ENCODE measurements around the gene TRIM54.
"Not testable (repeated sequence)": the region's sequence is repeated elsewhere in the genome, so short reads cannot be mapped to it uniquely, and the experiment has no call there.

TRIM54 gene

DNA sequence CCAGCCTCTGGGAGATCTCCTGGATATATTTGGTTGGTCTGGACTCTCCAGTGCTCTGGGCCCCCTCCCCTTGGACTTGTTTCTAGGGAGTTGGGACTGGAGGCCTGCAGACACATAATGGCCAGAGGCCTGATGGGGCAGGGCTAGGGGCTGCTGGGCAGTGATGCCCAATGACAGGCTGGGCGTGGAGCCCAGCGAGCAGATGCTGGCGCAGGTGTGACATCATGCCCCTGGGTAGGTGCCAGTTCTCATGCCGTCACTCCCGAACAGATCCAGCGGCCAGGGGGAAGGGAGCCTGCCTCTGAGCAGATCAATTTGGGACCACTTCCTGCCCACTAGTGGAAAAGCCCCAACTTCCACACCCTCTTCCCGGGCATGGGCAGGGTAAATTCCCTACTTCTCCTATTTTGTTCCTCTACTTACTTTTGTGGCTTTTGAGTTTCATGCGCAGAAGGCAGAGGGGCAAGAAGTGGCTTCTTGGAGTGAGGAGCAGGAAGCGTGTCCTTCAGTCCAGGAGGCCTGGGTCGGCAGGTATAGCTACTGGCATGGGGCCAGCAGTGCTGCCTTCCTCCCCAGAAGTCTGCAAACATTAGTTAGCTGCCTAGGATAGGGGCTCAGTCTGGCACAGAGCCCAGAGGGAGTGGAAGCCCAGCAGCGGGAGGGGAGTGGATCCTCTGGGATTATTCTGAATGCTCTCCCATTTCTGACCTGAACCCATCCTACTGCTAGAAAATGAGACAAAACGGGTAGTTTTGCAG lies 34.6 kb downstream of the TRIM54 start:
- peak; percentile 51 for DNase-seq

DNA sequence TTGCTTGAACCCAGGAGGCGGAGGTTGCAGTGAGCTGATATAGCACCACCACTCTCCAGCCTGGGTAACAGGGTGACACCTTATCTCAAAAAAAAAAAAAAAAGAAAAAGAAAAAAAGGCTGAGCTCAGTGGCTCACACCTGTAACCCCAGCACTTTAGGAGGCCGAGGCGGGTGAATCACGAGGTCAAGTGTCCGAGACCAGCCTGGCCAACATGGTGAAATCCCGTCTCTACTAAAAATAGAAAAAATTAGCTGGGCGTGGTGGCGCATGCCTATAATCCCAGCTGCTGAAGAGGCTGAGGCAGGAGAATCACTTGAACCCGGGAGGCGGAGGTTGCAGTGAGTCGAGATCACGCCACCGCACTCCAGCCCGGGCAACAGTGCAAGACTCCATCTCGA lies 37.6 kb downstream of the TRIM54 start:
- DNase-seq: not testable (repeated sequence)

DNA sequence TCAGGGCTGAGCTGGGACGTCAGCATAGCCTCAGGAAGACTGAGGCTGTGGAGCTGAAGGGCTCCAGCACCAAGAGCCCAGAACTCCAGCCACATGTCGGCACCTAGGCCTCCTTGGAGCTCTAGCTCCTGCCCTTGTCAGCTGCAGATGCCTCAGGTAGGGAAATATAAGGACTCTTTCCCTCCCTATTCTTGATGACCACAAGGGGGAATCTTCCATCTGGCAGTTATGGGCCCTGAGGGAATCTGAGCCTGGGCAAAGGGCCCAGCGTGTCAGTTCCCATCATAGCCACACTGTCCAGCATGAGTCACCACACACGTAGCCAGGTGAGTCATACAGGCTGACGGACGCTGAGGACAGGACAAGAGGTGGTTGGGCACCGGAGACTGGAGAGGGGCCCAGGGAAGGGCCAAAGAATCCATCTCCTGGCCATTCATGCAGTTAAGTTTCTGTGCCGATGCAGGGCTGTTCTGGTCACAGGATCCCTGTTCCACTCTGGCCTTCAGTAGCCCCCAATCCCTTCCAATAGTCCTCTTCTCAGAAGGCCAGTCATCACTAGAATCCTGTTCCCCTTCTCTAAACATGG lies 38.8 kb downstream of the TRIM54 start:
- peak; percentile 68 for DNase-seq

DNA sequence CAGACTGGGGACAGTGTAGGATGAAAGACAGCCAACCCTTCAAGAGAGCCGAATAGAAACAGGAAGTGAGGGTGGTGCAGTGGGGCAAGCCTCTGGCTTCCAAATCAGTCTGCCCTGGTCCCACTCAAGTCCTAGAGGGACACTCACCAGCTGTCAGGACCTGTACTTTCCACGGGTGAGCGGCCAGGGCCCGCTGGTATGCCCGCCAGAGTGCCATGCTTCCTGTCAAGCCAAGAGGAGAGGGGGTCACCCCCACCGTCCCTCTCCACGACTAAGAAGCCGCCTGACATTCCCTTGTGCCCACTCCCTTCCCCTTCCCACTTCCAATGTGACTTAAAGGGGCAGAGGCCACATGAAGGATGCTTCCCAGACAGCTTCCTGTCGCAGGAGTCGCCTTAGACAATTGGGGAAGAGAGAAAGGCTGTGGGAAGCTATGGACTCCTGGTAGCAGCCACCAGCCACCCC lies 40.1 kb downstream of the TRIM54 start:
- DNase-seq: no peak

DNA sequence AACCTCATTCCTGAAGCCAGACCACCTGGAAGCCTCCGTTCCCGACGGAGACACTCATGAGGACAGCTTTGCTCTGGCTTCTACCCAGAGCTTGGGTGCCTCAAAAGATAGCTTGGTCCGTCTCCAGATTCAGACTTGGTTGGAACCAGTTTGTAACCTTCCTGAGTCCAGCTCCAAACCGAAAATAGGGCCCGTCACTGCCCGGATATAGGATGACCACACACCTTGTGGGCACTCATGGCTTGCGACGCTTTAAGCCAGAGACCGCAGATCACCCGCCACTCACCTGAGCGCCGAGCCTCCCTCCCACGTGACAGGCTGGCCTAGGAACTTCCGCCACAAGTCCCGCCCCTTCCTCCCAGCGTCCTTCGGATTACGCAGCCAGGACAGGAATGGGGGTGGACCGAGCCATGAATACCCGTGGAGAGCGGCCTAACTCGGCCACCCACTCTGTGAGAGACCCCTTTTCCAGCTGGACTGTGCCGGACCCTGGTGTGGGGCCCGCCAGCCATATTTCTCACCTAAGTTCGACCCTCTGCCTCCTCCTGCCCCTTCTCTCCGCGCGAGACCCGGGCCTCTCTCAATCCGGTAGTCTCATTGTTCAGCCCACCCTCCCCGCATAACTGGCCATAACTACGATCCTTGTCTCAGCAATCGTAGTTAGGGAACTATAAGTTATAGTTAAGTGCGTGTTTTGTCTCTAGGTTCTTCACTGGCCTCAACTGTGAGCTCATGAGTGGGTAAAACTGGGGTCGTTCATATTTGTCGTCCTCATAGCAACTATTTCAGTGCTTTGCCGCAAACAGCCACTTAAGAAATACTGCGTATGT lies 40.8 kb downstream of the TRIM54 start, which contains the start of gene MPV17:
MPV17 (minus strand) TSS at position 332 of the 830 bp plus-strand sequence. CDS start 580 bp downstream, outside the sequence.
- peak; percentile 78 for DNase-seq

DNA sequence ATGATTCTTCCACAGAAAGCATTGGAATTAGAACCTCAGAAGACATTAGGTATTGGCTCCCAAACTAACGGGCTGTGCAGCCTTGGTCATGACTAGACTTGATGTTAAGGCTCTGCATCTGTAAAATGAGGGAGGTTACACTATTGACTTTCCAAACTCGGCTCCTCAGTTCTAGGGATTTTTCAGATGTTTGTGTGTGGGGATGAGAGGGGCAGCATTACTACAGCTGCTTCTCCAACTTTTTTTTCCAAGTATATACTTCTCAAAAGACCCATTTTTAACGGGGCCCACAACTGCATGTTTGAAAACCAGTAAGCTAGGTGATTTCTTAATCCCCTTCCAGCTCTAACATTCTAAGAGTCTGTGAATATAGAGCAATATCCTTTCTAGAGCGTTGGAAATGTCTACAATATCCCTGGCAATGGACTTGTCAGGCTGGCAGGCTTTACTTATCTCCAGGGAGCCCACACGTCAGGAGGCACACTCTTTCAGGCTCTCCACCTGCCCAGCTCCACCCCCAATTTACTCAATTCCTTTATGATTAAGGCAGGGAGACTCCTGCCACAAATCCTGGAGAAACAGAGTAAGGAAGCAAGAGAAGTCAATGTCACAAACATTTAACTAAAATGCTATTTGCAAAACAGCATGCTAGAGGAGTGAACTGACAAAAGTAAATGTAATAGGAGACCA lies 41.5 kb downstream of the TRIM54 start:
- no peak for DNase-seq

DNA sequence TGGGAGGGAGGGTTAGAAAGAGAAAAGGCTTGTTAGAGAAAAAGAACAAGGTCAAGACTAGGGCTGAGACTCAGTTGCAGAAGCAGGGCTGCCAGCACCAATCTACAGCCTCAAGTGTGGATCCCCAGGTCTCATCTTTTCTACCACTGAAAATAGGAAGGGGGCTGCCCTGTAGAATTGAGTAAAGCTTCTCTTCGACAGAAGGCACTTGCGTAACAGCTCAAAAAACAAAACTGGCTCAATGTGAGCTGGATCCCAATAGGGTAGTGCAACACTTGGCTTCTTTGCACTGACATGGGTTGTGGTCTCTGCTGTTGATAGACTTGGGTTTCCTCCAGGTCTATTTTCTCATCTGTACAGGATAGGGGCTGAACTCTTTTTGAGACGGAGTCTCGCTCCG lies 42.5 kb downstream of the TRIM54 start:
- DNase-seq: no peak

DNA sequence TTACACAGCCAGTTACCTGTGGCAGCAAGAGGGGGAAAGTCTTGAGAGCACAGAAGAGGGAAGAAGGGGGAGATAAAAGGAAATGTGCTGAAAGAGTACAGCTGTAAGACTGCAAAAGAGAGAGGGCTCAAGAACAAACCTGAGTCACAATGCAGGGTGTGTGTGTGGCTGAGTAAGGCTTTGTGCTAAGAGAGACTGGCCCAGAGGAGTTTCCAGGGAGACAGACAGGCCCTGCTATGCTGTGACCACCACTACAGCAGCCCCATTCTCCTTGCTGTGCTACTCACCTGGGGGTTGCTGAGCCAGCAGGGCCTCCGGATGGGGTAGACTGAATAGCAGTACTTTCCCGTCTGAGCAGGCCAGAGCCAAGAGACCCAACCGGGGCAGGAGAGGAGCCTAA lies 53.1 kb downstream of the TRIM54 start:
- DNase-seq: no peak

DNA sequence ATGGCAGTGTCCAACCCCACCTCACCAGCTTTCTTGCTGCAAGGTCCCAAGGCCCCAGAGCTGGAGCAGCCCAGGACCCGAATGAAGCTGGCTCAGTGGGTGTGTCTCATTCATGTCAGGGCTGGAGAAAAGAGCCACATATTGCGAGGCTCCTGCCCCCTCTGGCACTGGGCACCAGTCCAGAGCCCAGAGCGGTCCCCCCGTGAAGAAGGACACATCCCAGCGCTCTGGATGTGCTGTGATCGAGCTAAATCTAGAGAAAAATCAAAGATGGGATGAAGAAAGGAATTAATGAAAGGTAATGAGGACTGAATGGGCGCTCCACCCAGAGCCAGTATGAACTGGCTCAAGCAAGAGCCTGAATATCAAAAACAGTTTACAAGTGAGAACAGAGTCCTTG lies 53.9 kb downstream of the TRIM54 start:
- DNase-seq: no peak

DNA sequence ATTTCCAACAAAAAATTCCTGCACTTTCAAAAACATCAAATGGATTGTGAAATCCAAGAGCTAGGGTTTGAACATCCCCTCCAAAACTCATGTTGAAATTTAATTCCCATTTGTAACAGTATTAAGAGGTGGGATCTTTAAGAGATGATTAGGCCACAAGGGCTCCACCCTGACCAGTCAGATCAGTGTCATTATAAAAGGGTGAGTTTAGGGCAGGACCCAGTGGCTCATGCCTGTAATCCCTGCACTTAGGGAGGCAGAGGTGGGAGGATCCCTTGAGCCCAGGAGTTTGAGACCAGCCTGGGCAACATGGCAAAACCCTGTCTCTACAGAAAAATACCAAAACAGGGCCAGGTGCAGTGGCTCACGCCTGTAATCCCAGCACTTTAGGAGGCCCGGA lies 65.4 kb downstream of the TRIM54 start:
- no peak for DNase-seq

DNA sequence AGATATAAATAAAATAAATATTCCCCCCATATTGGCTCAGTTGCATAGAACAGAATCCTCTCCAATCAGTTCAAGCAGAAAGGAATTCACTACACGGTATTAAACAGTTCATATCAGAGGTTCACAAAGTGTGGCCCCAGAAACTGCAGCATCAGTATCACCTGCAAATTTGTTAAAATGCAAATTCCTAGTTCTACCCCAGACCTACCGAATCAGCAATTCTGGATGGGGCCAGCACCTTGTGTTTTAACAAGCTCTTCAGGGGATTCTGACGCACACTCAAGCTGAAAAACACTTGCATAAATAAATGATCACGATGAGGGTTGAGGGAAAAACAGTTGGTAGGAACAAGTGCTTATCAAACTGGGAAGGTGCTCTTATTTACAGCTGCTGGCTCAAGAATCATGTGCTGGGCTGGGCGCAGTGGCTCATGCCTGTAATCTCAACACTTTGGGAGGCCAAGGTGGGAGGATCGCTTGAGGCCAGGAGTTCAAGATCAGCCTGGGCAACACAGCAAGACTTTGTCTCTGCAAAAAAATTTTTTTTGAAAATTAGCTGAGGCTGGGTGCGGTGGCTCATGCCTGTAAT lies 68.0 kb downstream of the TRIM54 start:
- DNase-seq: no peak

DNA sequence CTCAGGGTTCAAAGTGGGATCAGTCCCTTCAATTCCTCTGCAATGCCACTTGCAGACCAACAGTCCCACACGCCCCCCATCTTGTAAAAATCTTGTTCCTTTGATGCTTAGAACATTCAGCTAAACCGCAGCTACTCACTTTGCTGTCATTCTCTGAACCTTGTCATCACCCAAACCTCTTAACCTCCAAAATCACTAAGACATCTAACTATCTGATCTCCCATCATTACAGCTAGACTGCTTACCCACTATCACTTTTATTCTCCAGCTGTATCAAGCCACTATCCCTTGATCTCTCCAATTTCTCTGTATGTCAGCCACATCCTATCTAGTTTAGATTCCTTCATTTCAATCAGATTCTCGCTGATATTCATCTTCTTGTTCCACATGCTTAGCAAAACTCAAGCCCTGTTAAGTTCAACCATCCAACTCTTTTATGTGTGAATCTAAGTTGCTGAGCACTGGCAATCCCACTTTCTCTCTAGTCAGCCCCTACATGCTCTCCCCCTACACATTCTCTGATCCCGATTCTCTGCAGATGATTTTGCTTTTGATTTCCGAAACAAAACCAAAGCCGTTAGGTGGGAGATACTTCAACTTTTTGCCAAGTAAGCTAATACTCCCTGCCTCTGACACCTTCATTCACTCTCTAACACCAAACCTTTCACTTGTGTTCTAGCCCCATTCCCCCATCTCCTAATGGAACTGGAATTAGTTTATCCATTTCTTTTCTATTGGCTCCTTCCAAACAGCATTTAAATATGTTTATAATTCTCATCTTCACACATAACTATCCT lies 69.8 kb downstream of the TRIM54 start:
- DNase-seq: no peak

DNA sequence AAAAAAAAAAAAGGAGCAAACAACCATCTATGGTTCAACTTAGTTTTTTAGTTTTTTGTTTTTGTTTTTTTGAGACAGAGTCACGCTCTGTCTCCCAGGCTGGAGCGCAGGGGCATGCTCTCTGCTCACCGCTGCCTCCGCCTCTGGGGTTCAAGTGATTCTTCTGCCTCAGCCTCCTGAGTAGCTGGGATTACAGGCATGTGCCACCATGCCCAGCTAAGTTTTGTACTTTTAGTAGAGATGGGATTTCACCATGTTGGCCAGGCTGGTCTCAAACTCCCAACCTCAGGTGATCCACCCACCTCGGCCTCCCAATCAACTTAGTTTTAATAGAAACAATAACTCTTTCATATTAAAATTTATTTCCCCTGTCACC lies 71.1 kb downstream of the TRIM54 start:
- DNase-seq: not testable (repeated sequence)

DNA sequence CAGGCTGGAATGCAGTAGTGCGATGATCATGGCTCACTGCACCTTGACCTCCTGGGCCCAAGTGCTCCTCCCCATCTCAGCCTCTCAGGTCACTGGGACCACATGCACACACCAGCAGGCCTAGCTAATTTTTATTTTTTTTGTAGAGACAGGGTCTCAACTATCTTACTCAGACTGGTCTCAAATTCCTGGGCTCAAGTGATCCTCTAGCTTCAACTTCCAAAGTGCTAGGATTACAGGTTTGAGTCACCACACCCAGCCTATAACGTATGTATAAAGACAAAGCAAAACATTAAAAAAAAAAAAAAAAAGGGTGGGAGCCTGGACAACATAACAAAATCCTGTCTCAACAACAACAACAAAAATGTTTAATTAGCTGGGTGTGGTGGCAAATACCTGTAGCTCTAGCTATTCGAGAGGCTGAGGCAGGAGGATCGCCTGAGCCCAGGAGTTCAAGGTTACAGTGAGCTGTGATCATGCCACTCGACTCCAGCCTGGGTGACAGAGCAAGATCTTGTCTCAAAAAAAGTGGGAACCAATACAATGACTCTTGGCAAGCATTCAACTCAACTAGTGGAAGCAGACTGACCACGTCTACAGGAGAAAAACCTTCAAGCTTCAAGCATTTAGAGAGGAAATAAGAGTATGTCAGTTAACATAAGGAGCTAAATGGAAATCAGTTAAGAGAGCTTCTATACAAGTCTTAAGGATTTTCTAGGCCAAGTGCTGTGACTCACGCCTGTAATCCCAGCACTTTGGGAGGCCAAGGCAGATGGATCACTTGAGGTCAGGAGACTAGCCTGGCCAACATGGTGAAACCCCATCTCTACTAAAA lies 71.8 kb downstream of the TRIM54 start:
- no peak for DNase-seq

DNA sequence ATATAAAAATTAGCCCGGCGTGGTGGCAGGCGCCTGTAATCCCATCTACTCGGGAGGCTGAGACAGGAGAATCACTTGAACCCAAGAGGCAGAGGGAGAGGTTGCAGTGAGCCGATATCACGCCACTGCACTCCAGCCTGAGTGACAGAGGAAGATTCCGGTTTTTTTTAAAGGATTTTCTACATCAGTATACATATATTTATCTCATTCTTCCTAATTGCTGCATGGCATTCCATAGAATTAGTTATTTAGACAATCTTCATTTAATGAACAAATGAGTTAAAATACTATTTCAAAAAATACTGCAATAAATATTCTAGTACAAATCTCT lies 72.3 kb downstream of the TRIM54 start:
- DNase-seq: no peak

DNA sequence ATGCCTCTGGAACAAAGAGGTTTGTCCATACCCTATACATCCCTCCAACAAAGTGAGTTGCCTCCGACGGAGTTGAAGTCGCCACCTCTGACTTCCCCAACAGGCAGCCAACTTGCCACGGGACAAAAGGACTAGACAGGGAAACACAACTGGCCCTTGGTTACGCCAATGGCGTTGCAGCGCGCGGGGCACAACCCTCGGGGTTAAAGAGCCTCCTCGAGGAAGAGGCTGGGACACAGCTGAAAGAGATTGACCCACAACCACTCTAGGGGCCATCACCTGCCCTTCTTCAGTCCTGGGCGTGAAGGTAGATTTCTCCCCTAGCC lies 73.8 kb downstream of the TRIM54 start:
- no peak for DNase-seq

DNA sequence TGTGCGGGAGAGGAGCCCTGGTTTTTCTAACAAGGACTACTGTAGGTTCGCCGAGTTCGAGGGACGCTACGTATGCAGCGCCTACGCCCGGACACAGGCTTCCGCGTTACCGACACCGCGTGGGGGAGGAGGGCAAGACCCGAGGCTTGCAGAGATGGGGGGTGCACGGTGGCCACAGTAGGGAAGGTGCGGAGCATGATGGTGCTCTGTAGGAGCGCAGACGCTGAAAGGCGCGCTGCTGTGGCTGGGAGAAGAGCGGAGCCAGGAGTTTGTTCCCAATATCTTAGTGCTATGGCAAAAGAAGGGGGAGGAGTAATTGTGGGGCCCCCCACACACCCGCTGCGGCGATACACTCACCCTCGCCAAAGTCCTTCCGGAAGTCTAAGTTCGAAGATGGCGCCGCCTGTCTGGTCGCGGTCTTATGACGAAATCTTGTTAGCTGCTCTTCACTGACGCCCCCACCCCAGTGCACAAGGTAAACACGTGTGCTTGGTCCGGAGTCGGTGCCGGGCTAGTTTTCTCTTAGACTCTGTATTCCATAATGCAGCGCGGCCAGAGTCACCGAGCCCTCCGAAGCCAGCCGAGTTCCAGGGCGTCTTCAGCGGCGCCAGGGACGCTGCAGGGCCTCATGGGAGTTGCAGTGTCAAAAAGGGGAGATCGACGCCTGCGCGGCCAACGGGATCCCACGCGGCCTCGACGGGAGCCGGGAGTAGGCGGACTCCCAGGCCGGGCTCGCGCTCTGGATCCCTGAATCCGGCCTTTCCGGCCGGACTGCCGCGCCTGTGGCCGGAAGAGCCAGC lies 74.4 kb downstream of the TRIM54 start, which contains the start of gene GTF3C2:
GTF3C2 (minus strand) TSS at position 383 of the 800 bp plus-strand sequence. CDS start 13,210 bp downstream, outside the sequence.
- peak; percentile 96 for DNase-seq

Measured in NCI-H446 treated with DMSO at 0.1 percent for 48 hours (cell line).